GM18502 (cell line): ENCODE measurements around the gene SERPINH1.
"Not testable (repeated sequence)": the region's sequence is repeated elsewhere in the genome, so short reads cannot be mapped to it uniquely, and the experiment has no call there.

Experiments used
- ATAC-seq: cut with Tn5 transposase; IDR thresholded peaks from one replicate; pipeline ENCODE4 v1.9.1; 2021; ENCODE audit warnings: mild to moderate bottlenecking; ENCODE audit not compliant: unreplicated experiment, poor library complexity

SERPINH1 gene

DNA sequence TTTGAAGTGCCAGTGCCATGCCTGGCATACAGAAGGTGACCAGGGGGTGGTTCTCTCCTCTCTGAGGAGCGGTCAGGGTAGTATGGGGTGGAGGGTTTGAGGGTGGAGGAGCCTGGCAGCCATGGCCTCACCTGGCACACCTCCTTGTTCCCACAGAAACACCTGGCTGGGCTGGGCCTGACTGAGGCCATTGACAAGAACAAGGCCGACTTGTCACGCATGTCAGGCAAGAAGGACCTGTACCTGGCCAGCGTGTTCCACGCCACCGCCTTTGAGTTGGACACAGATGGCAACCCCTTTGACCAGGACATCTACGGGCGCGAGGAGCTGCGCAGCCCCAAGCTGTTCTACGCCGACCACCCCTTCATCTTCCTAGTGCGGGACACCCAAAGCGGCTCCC lies 9.6 kb downstream of the SERPINH1 start:
- no peak for ATAC-seq

- no peak for ATAC-seq
These were observed 10.7 kb downstream of the SERPINH1 start for GRCh38 chr11:75572744-75573143.

DNA sequence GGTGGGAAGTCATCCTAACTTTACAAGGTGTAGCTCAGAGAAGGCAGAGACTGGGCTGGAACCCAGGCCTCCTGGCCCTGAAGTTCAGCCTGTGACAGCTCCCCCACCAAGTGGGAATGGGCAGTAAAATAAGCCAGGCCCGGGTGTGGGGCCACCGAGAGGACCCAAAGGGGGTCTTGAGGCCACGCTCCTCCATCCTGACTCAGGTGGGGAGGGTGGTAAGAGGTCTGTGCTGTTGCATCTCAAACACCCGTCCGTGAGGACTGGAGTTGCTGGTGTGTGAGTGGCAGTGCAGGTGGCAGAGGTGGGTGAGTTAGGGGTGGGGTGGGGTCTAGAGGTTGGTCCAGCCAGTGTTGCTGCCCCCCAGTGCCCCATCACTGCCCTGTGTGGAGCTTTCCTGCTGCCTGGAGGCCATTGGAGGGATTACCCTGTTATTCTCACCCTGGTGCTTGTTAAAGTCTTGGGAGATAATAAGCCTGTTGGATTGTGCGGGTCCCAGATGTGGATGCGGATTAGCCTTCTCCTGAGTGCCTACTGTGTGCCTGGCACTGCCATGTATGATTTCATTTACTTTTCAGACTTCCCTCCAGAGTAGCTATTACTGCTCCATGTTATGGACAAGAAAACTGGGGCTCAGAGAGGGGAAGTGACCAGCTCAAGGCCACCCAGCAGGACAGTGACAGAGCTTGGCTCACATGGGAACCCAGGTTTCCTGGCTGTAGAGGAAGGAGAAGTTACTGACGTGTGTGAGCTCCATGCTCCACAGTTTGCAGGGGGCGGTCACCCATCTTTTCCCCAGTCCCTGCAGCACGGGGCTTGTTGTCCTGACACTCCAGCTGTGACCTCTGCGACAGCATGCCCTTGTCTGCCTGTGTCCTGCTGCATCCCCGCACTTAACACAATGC lies 12.9 kb downstream of the SERPINH1 start:
- no peak for ATAC-seq

DNA sequence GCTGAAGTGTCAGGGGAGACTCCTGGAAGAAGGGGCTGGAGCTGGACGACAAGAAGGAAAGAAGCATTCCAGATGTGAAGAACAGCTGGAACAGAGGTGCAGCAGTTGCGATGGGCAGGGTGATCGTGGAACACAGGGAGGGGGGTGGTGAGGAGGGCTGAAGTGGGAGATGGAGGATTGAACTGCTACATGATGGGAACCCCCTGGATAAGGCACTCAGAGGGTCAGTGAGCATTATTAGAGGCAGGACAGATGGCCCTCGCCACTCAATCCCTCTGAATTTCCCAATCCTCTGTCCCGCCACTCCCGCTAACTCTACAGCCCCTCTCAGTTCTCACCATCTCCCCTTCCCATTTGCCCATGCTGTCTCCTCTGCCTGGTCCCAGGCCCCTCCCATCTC lies 14.0 kb downstream of the SERPINH1 start:
- ATAC-seq = no peak

- ATAC-seq = no peak
These were observed 14.5 kb downstream of the SERPINH1 start for GRCh38 chr11:75576499-75576918.

DNA sequence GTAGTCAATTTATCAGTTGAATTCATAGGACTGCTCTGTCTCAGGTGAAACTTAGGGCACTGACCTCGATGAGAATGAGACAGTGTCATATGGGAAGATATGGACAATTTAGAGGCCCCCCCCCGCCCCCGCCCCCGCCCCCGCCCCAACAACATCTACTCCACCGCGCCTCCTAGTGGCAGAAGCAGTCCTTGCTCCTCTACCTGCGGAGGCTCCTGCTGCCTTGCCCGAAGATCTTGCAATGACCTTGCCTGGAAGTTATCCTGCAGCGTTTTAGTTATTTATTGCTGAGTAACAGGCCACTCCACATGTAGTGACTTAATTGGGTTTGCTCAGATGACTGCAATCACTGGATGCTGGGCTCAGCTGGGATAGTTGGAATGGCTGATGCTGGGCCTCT lies 15.2 kb downstream of the SERPINH1 start:
- no peak for ATAC-seq

- no peak for ATAC-seq
These were observed 16.9 kb downstream of the SERPINH1 start for GRCh38 chr11:75578977-75579376.

DNA sequence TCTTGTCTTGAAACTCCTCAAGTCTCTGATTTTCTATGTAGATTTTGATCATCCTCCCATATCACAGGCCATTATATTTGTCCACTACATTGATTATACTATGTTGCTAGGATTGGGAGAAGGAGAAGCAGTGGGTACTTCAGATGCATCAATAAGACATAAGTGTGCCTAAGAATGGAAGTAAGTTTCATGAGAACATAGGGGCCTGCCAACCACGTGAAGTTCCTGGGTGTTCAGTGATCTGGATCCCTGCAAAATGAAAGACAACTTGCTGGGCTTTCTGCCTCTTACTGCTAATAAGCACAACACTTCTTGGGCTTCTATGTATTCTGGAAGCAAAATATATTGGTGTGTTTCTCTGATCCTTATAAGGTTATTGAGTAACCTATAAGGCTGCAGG lies 17.8 kb downstream of the SERPINH1 start:
- no peak for ATAC-seq

DNA sequence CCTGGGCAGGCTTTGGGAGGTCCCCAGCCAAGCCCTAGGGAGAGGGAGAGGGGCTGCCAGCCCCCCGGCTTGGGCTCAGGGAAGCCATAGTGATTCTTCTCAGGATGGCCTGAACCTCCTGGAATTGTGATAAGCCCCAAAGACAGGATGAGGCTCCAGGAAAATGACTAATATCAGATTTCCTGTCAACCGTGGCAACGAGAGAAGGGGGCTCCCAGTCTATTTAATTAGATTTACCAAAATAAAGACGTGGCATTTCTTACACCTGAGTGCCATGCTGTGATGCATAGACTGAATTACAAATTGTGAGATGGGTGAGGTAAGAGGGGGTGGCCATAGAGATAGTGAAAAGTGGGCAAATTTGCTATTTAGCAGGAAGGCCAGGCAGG lies 20.4 kb downstream of the SERPINH1 start:
- no peak for ATAC-seq

DNA sequence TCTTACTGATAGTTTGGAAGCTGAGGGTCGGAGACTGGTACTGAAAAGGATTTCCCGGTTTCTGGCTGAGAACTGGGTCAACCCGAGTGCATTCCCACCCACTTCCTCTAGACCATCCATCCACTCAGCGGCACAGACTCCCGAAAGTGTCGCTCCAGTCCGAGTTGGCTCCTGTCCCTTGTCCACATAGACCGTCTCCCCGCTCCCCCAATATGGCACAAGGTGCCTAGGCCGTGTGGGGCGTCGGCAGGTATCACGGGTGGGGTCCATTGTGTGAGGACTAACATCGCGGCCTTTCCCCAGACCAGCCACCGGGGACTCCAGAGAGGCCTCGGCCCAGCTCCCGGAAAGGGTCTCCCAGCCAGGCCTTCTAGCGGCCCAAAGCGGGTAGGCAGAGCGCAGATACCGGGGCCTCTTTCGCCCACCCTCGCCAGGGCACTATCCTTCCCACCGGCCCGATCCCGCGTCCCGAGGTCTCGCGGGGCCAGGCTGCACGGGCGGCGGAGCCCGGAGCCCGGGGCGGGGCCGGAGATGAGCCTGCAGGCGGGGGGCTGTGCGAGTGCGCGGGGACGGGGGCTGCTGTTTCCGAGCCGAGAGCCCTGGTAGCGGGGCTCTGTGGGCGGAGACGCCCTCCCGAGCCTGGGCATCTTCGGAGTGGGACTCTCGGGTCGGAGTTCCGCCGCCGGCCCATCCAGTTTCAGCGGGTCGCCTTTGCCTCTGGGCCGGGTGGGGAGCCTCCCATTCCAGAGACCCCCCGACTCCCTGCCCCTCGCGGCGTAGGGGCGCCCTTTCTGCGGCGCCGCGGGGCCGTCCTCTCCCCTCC lies 21.1 kb downstream of the SERPINH1 start:
- ATAC-seq = peak; percentile 77

- ATAC-seq = no peak
These were observed 21.9 kb downstream of the SERPINH1 start for GRCh38 chr11:75583718-75584658.

- not testable (repeated sequence) for ATAC-seq
These were observed 22.7 kb downstream of the SERPINH1 start for GRCh38 chr11:75584659-75585292.

- no peak for ATAC-seq
These were observed 23.2 kb downstream of the SERPINH1 start for GRCh38 chr11:75585293-75585670.

- no peak for ATAC-seq
These were observed 24.3 kb downstream of the SERPINH1 start for GRCh38 chr11:75586395-75586794.

- no peak for ATAC-seq
These were observed 26.0 kb downstream of the SERPINH1 start for GRCh38 chr11:75588051-75588481.

DNA sequence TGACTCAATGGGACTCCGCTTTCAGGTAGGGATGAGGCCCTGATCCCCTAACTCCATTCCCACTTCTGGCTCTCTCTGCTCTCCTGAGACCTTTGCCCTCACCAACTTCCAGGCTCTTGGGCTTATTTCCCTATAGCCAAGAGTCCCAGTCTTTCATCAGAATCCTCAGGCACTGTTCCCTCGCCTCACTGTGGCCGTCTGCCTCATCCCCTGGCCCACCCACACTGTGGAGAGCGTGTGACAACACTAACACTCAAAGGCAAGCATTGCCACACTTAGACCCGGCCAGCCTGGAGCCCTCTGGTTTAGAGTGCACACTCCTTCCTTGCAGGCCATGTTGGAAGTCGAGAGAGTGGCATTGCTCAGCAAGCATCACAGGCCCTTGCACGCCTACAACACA lies 27.0 kb downstream of the SERPINH1 start:
- no peak for ATAC-seq

DNA sequence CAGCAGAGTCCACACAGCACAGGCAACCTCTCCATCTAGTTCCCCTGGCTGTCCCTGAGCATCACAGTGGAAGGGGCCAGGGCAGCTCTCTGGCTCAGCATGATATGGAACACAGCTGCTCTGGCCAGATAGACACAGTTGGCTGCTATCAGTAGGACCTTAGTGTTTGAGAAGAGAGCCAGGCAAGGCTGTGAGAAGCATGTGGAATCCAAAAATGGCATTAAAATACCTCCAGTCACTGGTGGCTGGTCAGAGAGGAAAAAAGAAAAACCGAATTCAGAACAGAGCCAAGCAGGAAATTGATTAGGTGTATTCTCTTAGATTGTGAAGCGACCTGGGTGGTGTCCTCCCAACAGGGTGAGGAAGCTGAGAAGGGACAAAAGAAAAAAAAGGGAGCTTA lies 27.9 kb downstream of the SERPINH1 start:
- ATAC-seq = no peak

DNA sequence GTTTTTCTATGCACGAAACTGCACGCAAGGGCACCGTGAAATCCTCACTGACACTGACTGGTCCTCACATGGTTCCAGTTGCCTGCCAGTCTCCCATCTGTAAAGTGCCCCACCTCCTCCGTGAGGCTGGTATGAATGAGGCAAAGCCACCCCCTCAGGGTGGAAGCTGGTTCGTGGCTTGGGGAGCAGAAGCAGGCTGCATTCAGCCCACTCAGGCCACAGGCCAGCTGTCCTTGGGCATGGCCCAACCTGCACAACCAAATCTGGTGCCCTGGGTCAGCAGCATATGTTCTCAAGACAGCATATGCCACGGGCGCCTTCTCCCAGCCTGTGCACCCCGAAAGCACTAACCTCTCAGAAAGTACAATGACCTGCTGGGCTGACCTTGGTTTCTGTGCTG lies 29.3 kb downstream of the SERPINH1 start:
- ATAC-seq = no peak

DNA sequence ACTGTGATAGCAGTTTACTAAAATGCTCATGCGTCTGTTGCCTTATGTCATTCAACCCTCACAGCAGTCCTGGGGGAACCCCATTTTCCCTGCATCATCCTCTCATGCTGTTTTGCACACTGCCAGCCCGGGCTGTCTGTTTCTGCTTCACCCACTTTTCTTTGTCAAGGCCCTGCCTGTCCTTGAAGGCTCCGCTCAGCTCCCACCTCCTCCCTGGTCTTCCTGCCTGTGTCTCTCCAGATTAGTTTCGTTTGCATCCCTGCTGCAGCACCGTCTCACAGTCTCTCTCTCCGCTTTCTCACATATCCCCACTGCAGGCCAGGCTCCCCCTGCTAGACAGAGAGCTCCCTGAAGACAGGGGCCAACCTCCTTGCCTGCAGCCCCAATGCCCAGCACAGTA lies 29.9 kb downstream of the SERPINH1 start:
- ATAC-seq = no peak

DNA sequence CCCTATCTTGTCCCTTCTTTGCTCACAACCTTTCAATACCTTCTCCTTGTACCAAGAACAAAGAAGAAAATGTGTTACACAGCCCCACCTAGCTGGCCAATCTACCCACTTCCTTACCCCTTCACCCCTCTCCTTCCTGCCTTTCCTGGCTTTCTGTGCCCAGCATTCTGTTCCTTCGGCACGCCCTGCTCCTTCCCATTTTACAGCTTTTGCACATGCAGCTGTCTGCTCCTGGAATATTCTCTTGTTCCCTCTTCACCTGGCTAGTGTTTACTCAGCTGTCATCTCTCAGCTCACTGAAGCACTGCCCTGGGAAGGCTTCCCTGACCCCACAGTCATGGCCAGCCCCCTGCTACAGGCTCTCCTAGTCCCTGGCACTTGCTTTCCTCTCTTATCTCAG lies 30.7 kb downstream of the SERPINH1 start:
- no peak for ATAC-seq
